GM12872 (cell line): ENCODE results near the gene INSL3.

ENCODE experiments used
- CTCF ChIP-seq: IDR thresholded peaks from 3 replicates; pipeline ENCODE4 v1.5.1; 2011; ENCODE audit warnings: low read depth, mild to moderate bottlenecking, low read length, moderate library complexity; ENCODE audit not compliant: insufficient read depth

Gene INSL3

GRCh38 chr19:17824339-17824738 lies 3.0 kb upstream of the INSL3 start:
- TF ChIP-seq CTCF, result no peak

- TF ChIP-seq CTCF, result no peak
These were observed 3.5 kb downstream of the INSL3 start for GRCh38 chr19:17817668-17818363.

- no peak for TF ChIP-seq CTCF
These were observed 9.2 kb downstream of the INSL3 start for GRCh38 chr19:17812099-17812498.

GRCh38 chr19:17811681-17812080 lies 9.6 kb downstream of the INSL3 start:
- no peak for TF ChIP-seq CTCF

GRCh38 chr19:17811103-17811502 lies 10.2 kb downstream of the INSL3 start:
- TF ChIP-seq CTCF, result no peak

- no peak for TF ChIP-seq CTCF
These were observed 13.5 kb downstream of the INSL3 start for GRCh38 chr19:17807731-17808316.

GRCh38 chr19:17806945-17807344 lies 14.4 kb downstream of the INSL3 start:
- no peak for TF ChIP-seq CTCF
